Panc1 (cell line): ENCODE results near the gene BCKDHA.

Experiments used
- CTCF ChIP-seq: fragments of 450-650 bp; IDR thresholded peaks from 2 replicates; pipeline ENCODE4 v1.5.1; 2017; ENCODE audit warnings: mild to moderate bottlenecking
- POLR2AphosphoS5 ChIP-seq: IDR thresholded peaks from 2 replicates; pipeline ENCODE4 v1.6.1; 2012; ENCODE audit warnings: mild to moderate bottlenecking, low read depth, low read length, moderate library complexity
- REST ChIP-seq, 2 experiments: IDR thresholded peaks; 2 replicates each; pipeline ENCODE4 v1.6.1; 2011 to 2012; ENCODE audit warnings: low read depth in 2 of 2, control low read depth in 1 of 2, low read length in 1 of 2, mild to moderate bottlenecking in 1 of 2, moderate library complexity in 1 of 2; ENCODE audit not compliant: insufficient read depth in 1 of 2

- TF ChIP-seq CTCF (no peak), REST (IDR thresholded peaks at IDR 0.05; ENCODE audit: insufficient read depth in 1 of 2, low read depth in 2 of 2, low read length in 1 of 2) (no peak), POLR2AphosphoS5 (no peak)
These were observed 24.8 kb downstream of the BCKDHA start for GRCh38 chr19:41422456-41422855.
